GM06990 (cell line): ENCODE measurements around the gene WBP1L.

ENCODE experiments used
- DNase-seq: peaks from one replicate; pipeline ENCODE4 v3.0.0-alpha.2; 2011; ENCODE audit not compliant: insufficient read length; ENCODE audit errors: extremely low read depth
- H3K27me3 ChIP-seq: replicated peaks from 2 replicates; pipeline ENCODE4 v1.6.0; 2011; ENCODE audit warnings: low read length; ENCODE audit not compliant: control insufficient read depth, insufficient read depth
- H3K36me3 ChIP-seq: 2 replicates; pipeline ENCODE4 v1.5.1; 2011; ENCODE audit warnings: low read length; ENCODE audit not compliant: control insufficient read depth, insufficient read depth
- H3K4me3 ChIP-seq: replicated peaks from 2 replicates; pipeline ENCODE4 v1.5.1; 2011; ENCODE audit warnings: low read depth, mild to moderate bottlenecking, control low read depth, low read length
- TF ChIP-seq, protein P1 (sequence below): IDR thresholded peaks from 2 replicates; pipeline ENCODE4 v1.5.1; 2011; ENCODE audit warnings: low read length, control low read depth, mild to moderate bottlenecking, inconsistent platforms; ENCODE audit not compliant: insufficient read depth, poor library complexity, severe bottlenecking

Gene WBP1L

DNA sequence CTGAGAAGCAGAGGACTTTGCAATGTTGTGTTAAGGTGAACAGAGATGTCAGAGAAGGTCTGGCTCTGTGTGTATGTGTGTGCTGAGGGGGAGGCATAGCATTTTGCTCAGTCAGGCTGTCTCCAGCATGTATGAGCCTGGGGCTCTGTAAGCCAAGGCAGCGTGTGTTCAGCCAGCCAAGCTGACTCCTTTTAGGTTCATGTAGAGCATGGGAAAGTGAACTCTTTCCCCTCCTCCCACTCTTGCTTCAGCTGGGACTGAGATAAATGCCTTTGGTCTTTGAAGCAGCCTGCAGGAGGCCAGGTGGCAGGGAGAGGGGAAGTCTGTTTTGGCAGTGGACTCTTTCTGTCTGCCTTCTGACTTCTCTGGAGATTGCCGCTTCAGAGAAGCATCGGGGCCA, 25.5 kb upstream of the WBP1L start:
- no peak for DNase-seq
- Histone ChIP-seq H3K27me3 (no peaks in the 10 kb centered on the region), H3K4me3 (no peak overlapping the region), H3K36me3 (peaks cover 2% of the 10 kb centered on the region; the same call in 1 of the 2 replicates)
- TF ChIP-seq, protein P1, sequence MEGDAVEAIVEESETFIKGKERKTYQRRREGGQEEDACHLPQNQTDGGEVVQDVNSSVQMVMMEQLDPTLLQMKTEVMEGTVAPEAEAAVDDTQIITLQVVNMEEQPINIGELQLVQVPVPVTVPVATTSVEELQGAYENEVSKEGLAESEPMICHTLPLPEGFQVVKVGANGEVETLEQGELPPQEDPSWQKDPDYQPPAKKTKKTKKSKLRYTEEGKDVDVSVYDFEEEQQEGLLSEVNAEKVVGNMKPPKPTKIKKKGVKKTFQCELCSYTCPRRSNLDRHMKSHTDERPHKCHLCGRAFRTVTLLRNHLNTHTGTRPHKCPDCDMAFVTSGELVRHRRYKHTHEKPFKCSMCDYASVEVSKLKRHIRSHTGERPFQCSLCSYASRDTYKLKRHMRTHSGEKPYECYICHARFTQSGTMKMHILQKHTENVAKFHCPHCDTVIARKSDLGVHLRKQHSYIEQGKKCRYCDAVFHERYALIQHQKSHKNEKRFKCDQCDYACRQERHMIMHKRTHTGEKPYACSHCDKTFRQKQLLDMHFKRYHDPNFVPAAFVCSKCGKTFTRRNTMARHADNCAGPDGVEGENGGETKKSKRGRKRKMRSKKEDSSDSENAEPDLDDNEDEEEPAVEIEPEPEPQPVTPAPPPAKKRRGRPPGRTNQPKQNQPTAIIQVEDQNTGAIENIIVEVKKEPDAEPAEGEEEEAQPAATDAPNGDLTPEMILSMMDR, result no peak

DNA sequence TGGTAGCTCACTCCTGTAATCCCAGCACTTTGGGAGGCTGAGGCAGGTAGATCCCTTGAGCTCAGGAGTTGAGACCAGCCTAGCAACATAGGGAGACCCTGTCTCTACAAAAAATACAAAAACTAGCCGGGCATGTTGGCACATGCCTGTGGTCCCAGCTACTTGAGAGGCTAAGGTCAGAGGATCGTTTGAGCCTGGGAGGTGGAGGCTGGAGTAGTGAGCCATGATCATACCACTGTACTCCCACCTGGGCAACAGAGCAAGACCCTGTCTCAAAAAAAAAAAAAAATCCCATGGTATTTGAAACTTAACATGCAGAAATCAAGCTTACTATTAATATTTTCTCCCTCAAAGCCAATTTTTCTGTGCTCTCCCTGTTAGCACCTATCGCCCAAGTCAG, 23.4 kb upstream of the WBP1L start:
- Histone ChIP-seq H3K4me3 (no peak overlapping the region), H3K27me3 (no peaks in the 10 kb centered on the region), H3K36me3 (peaks cover 2% of the 10 kb centered on the region; the same call in 1 of the 2 replicates)
- DNase-seq, result no peak
- TF ChIP-seq, protein P1, result no peak

DNA sequence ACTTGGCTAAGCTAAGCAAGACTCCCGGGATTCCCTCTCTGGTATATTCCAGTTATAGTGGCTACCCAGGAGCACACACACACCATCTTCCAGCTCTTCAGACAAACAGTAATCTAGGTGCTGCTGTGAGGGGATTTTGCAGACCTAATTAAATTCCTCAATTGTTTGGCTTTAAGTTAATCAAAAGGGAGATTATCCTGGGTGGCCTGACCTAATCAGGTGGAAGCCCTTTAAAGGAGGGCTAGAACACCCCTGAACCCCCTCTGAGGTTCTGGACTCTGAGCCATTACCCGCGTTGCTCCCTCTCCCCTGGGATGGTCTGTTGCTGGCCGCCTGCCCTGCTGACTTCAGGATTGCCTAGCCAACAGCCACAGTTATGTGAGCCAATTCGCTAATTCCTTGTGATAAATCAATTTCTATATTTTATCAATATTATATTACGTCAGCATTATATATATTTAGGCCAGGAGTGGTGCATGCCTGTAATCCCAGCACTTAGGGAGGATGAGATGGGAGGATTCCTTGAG, 22.9 kb upstream of the WBP1L start:
- H3K27me3 ChIP-seq, result no peaks in the 10 kb centered on the region
- peaks cover 2% of the 10 kb centered on the region; the same call in 1 of the 2 replicates for H3K36me3 ChIP-seq
- TF ChIP-seq, protein P1, result no peak
- H3K4me3 ChIP-seq, result no peak overlapping the region
- no peak for DNase-seq

DNA sequence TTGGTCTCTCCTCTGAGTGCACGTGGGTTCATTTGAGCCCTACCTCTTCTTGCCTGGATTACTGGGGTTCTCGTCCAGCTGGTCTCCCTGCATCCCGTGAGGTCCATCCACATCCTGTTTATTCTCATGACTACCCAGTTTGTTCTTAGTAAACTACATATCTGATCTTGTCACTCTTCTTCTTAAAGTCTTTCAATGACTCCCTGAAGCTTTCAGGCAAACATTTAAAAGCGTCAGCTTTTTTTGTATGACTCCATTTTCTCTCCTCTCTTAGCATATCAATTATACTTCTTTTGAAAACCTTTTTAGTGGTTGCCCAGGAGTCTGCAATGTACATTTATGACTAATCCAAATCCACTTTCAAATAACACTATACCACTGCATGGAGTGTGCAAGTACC, 21.8 kb upstream of the WBP1L start:
- H3K36me3 ChIP-seq, result peaks cover 7% of the 10 kb centered on the region
- TF ChIP-seq, protein P1, result no peak
- H3K27me3 ChIP-seq, result no peaks in the 10 kb centered on the region
- no peak overlapping the region for H3K4me3 ChIP-seq
- no peak for DNase-seq

DNA sequence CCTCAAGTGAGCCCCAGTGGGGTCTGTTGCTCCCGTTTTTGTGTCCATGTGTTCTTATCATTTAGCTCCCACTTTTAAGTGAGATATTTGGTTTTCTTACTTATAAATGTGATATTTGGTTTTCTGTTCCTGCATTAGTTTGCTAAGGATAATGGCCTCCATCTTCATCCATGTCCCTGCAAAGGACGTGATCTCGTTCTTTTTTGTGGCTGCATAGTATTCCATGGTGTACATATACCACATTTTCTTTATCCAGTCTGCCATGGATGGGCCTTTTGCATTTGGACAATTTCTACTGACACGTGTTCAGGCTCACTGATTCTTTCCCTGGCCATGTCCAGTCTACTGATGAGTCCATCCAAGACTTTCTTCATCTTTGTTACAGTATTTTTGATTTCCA, 19.8 kb upstream of the WBP1L start:
- TF ChIP-seq, protein P1, result no peak
- no peak for DNase-seq
- H3K36me3 ChIP-seq, result peaks cover 5% of the 10 kb centered on the region
- H3K4me3 ChIP-seq, result no peak overlapping the region
- no peaks in the 10 kb centered on the region for H3K27me3 ChIP-seq

DNA sequence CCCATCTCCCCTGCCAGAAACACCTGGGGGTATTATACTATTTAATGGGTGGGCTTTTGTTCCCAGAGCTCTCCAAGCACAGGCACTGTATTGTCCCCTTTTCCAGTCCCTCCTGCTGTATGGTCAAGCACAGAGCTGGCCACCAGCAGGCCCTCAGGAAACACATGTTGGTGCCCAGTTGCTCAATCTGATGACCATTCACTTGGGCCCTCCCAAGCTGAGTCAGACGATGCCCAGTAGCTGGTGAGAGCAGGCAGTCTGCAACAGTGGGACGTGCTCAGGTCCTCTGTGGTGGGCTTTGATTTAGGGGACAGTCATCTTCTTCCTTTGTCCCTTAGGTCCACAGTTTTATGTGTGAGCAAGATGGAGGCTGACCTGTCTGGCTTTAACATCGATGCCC, 17.5 kb upstream of the WBP1L start:
- peaks cover 6% of the 10 kb centered on the region for H3K36me3 ChIP-seq
- TF ChIP-seq, protein P1, result no peak
- H3K4me3 ChIP-seq, result no peak overlapping the region
- no peaks in the 10 kb centered on the region for H3K27me3 ChIP-seq
- no peak for DNase-seq
